ENCODE results near the gene RFPL3.

GRCh38 chr22:32353292-32353691 lies 4.4 kb upstream of the RFPL3 start:
- TF ChIP-seq, protein P1, sequence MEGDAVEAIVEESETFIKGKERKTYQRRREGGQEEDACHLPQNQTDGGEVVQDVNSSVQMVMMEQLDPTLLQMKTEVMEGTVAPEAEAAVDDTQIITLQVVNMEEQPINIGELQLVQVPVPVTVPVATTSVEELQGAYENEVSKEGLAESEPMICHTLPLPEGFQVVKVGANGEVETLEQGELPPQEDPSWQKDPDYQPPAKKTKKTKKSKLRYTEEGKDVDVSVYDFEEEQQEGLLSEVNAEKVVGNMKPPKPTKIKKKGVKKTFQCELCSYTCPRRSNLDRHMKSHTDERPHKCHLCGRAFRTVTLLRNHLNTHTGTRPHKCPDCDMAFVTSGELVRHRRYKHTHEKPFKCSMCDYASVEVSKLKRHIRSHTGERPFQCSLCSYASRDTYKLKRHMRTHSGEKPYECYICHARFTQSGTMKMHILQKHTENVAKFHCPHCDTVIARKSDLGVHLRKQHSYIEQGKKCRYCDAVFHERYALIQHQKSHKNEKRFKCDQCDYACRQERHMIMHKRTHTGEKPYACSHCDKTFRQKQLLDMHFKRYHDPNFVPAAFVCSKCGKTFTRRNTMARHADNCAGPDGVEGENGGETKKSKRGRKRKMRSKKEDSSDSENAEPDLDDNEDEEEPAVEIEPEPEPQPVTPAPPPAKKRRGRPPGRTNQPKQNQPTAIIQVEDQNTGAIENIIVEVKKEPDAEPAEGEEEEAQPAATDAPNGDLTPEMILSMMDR (conservative IDR thresholded peaks at IDR 0.05; ENCODE audit: low read length): no peak
- TF ChIP-seq EZH2phosphoT487 (IDR thresholded peaks at IDR 0.05; ENCODE audit: borderline replicate concordance): no peak
